GM21515 (cell line): ENCODE results near the gene SH3RF3.
A peak's percentile ranks its signal among the peaks of the same experiment; 100 is the strongest.

Experiments used
- ATAC-seq: cut with Tn5 transposase; IDR thresholded peaks from one replicate; pipeline ENCODE4 v1.9.1; 2021; ENCODE audit not compliant: unreplicated experiment

Gene SH3RF3

GRCh38 chr2:109231996-109232705, 103.1 kb downstream of the SH3RF3 start:
- no peak for ATAC-seq

GRCh38 chr2:109232909-109233308, 103.9 kb downstream of the SH3RF3 start:
- ATAC-seq: no peak

- no peak for ATAC-seq
Observed at GRCh38 chr2:109233643-109234042, 104.6 kb downstream of the SH3RF3 start.

- no peak for ATAC-seq
Observed at GRCh38 chr2:109234355-109234754, 105.3 kb downstream of the SH3RF3 start.

- no peak for ATAC-seq
Observed at GRCh38 chr2:109236147-109236546, 107.1 kb downstream of the SH3RF3 start.

- no peak for ATAC-seq
Observed at GRCh38 chr2:109237792-109238191, 108.8 kb downstream of the SH3RF3 start.

- ATAC-seq: peak; percentile 70
Observed at GRCh38 chr2:109238580-109238979, 109.6 kb downstream of the SH3RF3 start.

GRCh38 chr2:109239720-109240119, 110.7 kb downstream of the SH3RF3 start:
- ATAC-seq: no peak

- ATAC-seq: no peak
Observed at GRCh38 chr2:109242210-109242653, 113.2 kb downstream of the SH3RF3 start.

GRCh38 chr2:109242654-109243331, 113.8 kb downstream of the SH3RF3 start:
- no peak for ATAC-seq

GRCh38 chr2:109243526-109244303, 114.7 kb downstream of the SH3RF3 start:
- no peak for ATAC-seq

GRCh38 chr2:109244304-109244582, 115.2 kb downstream of the SH3RF3 start:
- ATAC-seq: no peak

- ATAC-seq: no peak
Observed at GRCh38 chr2:109244750-109245382, 115.9 kb downstream of the SH3RF3 start.

GRCh38 chr2:109246176-109246575, 117.2 kb downstream of the SH3RF3 start:
- ATAC-seq: no peak

GRCh38 chr2:109246616-109247015, 117.6 kb downstream of the SH3RF3 start:
- no peak for ATAC-seq

GRCh38 chr2:109247340-109247739, 118.3 kb downstream of the SH3RF3 start:
- no peak for ATAC-seq

- no peak for ATAC-seq
Observed at GRCh38 chr2:109247812-109248211, 118.8 kb downstream of the SH3RF3 start.

- no peak for ATAC-seq
Observed at GRCh38 chr2:109248590-109248989, 119.6 kb downstream of the SH3RF3 start.

GRCh38 chr2:109253217-109253616, 124.2 kb downstream of the SH3RF3 start:
- no peak for ATAC-seq

GRCh38 chr2:109254174-109254904, 125.3 kb downstream of the SH3RF3 start:
- no peak for ATAC-seq

- no peak for ATAC-seq
Observed at GRCh38 chr2:109255654-109256053, 126.6 kb downstream of the SH3RF3 start.
